ENCODE results near the gene ELFN2. TPM values are rescaled to one million over a fixed set of nuclear protein-coding genes. Genes with fewer than 3 reads are reported as not detected.

ELFN2 gene
- polyA plus RNA-seq, 3 donors = 0.01 TPM; not detected in 2

DNA sequence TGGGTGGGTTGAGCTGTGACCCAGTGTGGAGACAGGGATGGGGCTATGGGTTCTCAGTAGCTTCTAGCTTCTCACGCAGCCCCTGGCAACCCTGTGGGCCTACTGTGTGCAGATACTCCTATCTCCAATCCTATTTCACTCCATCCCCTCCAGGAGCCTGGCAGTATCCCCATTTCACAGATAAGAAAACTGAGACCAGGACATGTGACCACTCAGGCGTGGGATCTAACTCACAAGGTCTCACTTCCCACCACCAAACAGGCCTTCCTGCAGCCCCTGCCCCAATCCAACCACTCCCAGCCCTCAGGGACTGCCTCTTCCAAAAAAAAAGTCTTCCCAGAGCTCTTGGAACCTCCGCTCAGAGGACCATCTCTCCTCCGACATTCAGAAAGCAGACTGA, 15.6 kb downstream of the ELFN2 start:
- WGBS (ENCODE audit: insufficient coverage) = 95% methylated on average over 3 of the region's 4 CpGs
- Histone ChIP-seq H3K27me3 (ENCODE audit: control insufficient read depth in 2 of 2, insufficient read depth in 2 of 2, low read length in 2 of 2) (peaks cover 4 to 31% of the 10 kb centered on the region in 2 donors), H2AFZ (ENCODE audit: insufficient read depth, low read depth, low read length, poor library complexity, severe bottlenecking) (no peak overlapping the region), H3K36me3 (replicated peaks in 1 of 2; ENCODE audit: control insufficient read depth in 1 of 2, insufficient read depth in 2 of 2, low read length in 2 of 2) (no peaks in the 10 kb centered on the region), H3K4me2 (replicated peaks; ENCODE audit: extremely low read depth, low read length, poor library complexity, severe bottlenecking) (no peak overlapping the region), H3K79me2 (ENCODE audit: insufficient read depth, low read length) (no peaks in the 10 kb centered on the region), H3K4me1 (ENCODE audit: control insufficient read depth in 1 of 2, insufficient read depth in 2 of 2, low read length in 2 of 2) (peaks cover 44 to 52% of the 10 kb centered on the region in 2 donors), H3K27ac (ENCODE audit: low read depth in 1 of 2, low read length in 2 of 2) (no peak overlapping the region), H4K20me1 (ENCODE audit: insufficient read depth, low read length) (no peaks in the 10 kb centered on the region), H3K9ac (ENCODE audit: insufficient read depth, low read length, poor library complexity, severe bottlenecking) (no peak overlapping the region), H3K4me3 (replicated peaks in 1 of 3; ENCODE audit: low read depth in 2 of 3, low read length in 3 of 3) (no peak overlapping the region), H3K9me3 (replicated peaks in 1 of 2; ENCODE audit: control insufficient read depth in 1 of 2, insufficient read depth in 1 of 2, low read length in 2 of 2) (no peaks in the 10 kb centered on the region)
- Mint-ChIP-seq H3K27me3 (ENCODE audit: low read depth in 3 of 3) (peaks cover 30 to 68% (median 52%) of the 10 kb centered on the region in 3 donors), H3K4me1 (peaks cover 43% of the 10 kb centered on the region), H3K9me3 (peaks cover 0 to 4% (median 0%) of the 10 kb centered on the region in 7 donors), H3K36me3 (no peaks in the 10 kb centered on the region), H3K4me3 (peak overlapping the region in 1 of 2 donors; percentile 59), H3K27ac (no peak overlapping the region)
- DNase-seq = no peak
- TF ChIP-seq, protein P1, sequence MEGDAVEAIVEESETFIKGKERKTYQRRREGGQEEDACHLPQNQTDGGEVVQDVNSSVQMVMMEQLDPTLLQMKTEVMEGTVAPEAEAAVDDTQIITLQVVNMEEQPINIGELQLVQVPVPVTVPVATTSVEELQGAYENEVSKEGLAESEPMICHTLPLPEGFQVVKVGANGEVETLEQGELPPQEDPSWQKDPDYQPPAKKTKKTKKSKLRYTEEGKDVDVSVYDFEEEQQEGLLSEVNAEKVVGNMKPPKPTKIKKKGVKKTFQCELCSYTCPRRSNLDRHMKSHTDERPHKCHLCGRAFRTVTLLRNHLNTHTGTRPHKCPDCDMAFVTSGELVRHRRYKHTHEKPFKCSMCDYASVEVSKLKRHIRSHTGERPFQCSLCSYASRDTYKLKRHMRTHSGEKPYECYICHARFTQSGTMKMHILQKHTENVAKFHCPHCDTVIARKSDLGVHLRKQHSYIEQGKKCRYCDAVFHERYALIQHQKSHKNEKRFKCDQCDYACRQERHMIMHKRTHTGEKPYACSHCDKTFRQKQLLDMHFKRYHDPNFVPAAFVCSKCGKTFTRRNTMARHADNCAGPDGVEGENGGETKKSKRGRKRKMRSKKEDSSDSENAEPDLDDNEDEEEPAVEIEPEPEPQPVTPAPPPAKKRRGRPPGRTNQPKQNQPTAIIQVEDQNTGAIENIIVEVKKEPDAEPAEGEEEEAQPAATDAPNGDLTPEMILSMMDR (IDR thresholded peaks at IDR 0.05) = no peak
- intact Hi-C loops (cut with micrococcal nuclease) = no loop called here

GRCh38 chr22:37410174-37411055, 16.9 kb downstream of the ELFN2 start:
- Histone ChIP-seq H3K9me3 (replicated peaks in 1 of 2; ENCODE audit: control insufficient read depth in 1 of 2, insufficient read depth in 1 of 2, low read length in 2 of 2) (no peaks in the 10 kb centered on the region), H3K36me3 (replicated peaks in 1 of 2; ENCODE audit: control insufficient read depth in 1 of 2, insufficient read depth in 2 of 2, low read length in 2 of 2) (no peaks in the 10 kb centered on the region), H2AFZ (ENCODE audit: insufficient read depth, low read depth, low read length, poor library complexity, severe bottlenecking) (peak overlapping the region; percentile 44), H3K27me3 (ENCODE audit: control insufficient read depth in 2 of 2, insufficient read depth in 2 of 2, low read length in 2 of 2) (peaks cover 0 to 20% of the 10 kb centered on the region in 2 donors), H3K9ac (ENCODE audit: insufficient read depth, low read length, poor library complexity, severe bottlenecking) (no peak overlapping the region), H3K4me1 (ENCODE audit: control insufficient read depth in 1 of 2, insufficient read depth in 2 of 2, low read length in 2 of 2) (peaks cover 38 to 44% of the 10 kb centered on the region in 2 donors), H3K27ac (ENCODE audit: low read depth in 1 of 2, low read length in 2 of 2) (no peak overlapping the region), H3K79me2 (ENCODE audit: insufficient read depth, low read length) (no peaks in the 10 kb centered on the region), H4K20me1 (ENCODE audit: insufficient read depth, low read length) (no peaks in the 10 kb centered on the region), H3K4me2 (replicated peaks; ENCODE audit: extremely low read depth, low read length, poor library complexity, severe bottlenecking) (peak overlapping the region; percentile 66), H3K4me3 (replicated peaks in 1 of 3; ENCODE audit: low read depth in 2 of 3, low read length in 3 of 3) (peak overlapping the region in 1 of 3 experiments; percentile 58)
- TF ChIP-seq, protein P1 (IDR thresholded peaks at IDR 0.05) = no peak
- peaks cover 35% of the 10 kb centered on the region for H3K4me1 Mint-ChIP-seq
- intact Hi-C loops (cut with micrococcal nuclease) = no loop called here
- peaks cover 0 to 3% (median 0%) of the 10 kb centered on the region in 7 donors for H3K9me3 Mint-ChIP-seq
- H3K27me3 Mint-ChIP-seq (ENCODE audit: low read depth in 3 of 3) = peaks cover 19 to 55% (median 44%) of the 10 kb centered on the region in 3 donors
- H3K36me3 Mint-ChIP-seq = no peaks in the 10 kb centered on the region
- peak; percentile 60 to 72 (median 68) for DNase-seq
- peak overlapping the region; percentile 38 to 66 for H3K4me3 Mint-ChIP-seq
- peak overlapping the region in 6 of 7 donors; percentile 13 to 89 (median 55) for H3K27ac Mint-ChIP-seq
- 37% methylated on average over 15 of the region's 32 CpGs for WGBS (ENCODE audit: insufficient coverage)
